Keratinocyte (primary cell): ENCODE results near the gene IFT88. TPM values are rescaled to one million over a fixed set of nuclear protein-coding genes. Genes with fewer than 3 reads are reported as not detected.

ENCODE experiments used
- DNase-seq: peaks from one replicate; pipeline ENCODE4 v3.0.0-alpha.2; 2011; ENCODE audit warnings: low read depth, missing footprints, low spot score
- FAIRE-seq: peaks from 2 replicates; lab custom pipeline; 2011; peaks lifted over from hg19 to GRCh38; lab: Jason Lieb, UNC
- H2AFZ ChIP-seq: 2 replicates; pipeline ENCODE4 v1.6.0; 2012; ENCODE audit warnings: low read length, control low read depth, inconsistent platforms; ENCODE audit not compliant: control insufficient read depth
- H3K27ac ChIP-seq: 2 replicates; pipeline ENCODE4 v1.5.1; 2011; ENCODE audit warnings: low read length; ENCODE audit not compliant: control insufficient read depth, insufficient read depth
- H3K27me3 ChIP-seq: 3 replicates; pipeline ENCODE4 v1.6.0; 2011; ENCODE audit warnings: low read length; ENCODE audit not compliant: control insufficient read depth, insufficient read depth; ENCODE audit errors: extremely low read depth
- H3K36me3 ChIP-seq, 2 experiments: 2 replicates in 1 of 2; 3 replicates in 1 of 2; pipeline ENCODE4 v1.5.1; 2011; ENCODE audit warnings: low read length in 2 of 2, mild to moderate bottlenecking in 1 of 2; ENCODE audit not compliant: control insufficient read depth in 2 of 2, insufficient read depth in 2 of 2; ENCODE audit errors: extremely low read depth in 1 of 2
- H3K4me1 ChIP-seq: 3 replicates; pipeline ENCODE4 v1.5.1; 2011; ENCODE audit warnings: low read length; ENCODE audit not compliant: control insufficient read depth, insufficient read depth; ENCODE audit errors: extremely low read depth
- H3K4me2 ChIP-seq: 3 replicates; pipeline ENCODE4 v1.6.0; 2011; ENCODE audit warnings: low read depth, low read length; ENCODE audit not compliant: control insufficient read depth, insufficient read depth; ENCODE audit errors: extremely low read depth
- H3K4me3 ChIP-seq, 3 experiments: fragments of 200-600 bp in 1 of 3; sonication (generic) in 1 of 3; 2 replicates in 2 of 3; 3 replicates in 1 of 3; pipeline ENCODE4 v1.5.1; 2011 to 2016; ENCODE audit warnings: low read length in 3 of 3, mild to moderate bottlenecking in 3 of 3, control low read depth in 2 of 3, inconsistent platforms in 1 of 3, low read depth in 1 of 3, mixed read lengths in 1 of 3, mixed run types in 1 of 3, moderate library complexity in 1 of 3; ENCODE audit not compliant: control insufficient read depth in 2 of 3, insufficient read depth in 2 of 3; ENCODE audit errors: extremely low read depth in 1 of 3
- H3K79me2 ChIP-seq: 2 replicates; pipeline ENCODE4 v1.6.0; 2012; ENCODE audit warnings: low read length; ENCODE audit not compliant: control insufficient read depth, insufficient read depth
- H3K9ac ChIP-seq: 3 replicates; pipeline ENCODE4 v1.6.0; 2011; ENCODE audit warnings: low read length; ENCODE audit not compliant: control insufficient read depth, insufficient read depth; ENCODE audit errors: extremely low read depth
- H3K9me1 ChIP-seq: 3 replicates; pipeline ENCODE4 v1.6.0; 2011; ENCODE audit warnings: low read length; ENCODE audit not compliant: control insufficient read depth, insufficient read depth; ENCODE audit errors: extremely low read depth
- H3K9me3 ChIP-seq: 2 replicates; pipeline ENCODE4 v1.5.1; 2012; ENCODE audit warnings: low read depth, low read length; ENCODE audit not compliant: control insufficient read depth
- H4K20me1 ChIP-seq: 3 replicates; pipeline ENCODE4 v1.6.0; 2011; ENCODE audit warnings: low read length; ENCODE audit not compliant: control insufficient read depth, insufficient read depth; ENCODE audit errors: extremely low read depth
- EZH2 ChIP-seq: IDR thresholded peaks from one replicate; pipeline ENCODE4 v1.6.1; 2012; ENCODE audit warnings: inconsistent platforms, mild to moderate bottlenecking, low read length, moderate library complexity
- dilution Hi-C: fragments of 300-500 bp; cut with MboI; formaldehyde crosslinking; loops from one replicate; pipeline ENCODE4 v1.7.0; 2020; ENCODE audit warnings: low sequenced_read_pairs; ENCODE audit not compliant: extremely low pct_ligation_motif_present
- polyA plus RNA-seq, 5 experiments: library from polyadenylated mRNA; depleted of rRNA in 3 of 5; stranded (reverse) in 3 of 5; stranded (forward) in 1 of 5; unstranded in 1 of 5; fragments of >200 nt; gene quantifications; 1 replicate in 1 of 5; 2 replicates in 3 of 5; 3 replicates in 1 of 5; pipeline versions ENCODE4 v1.2.1 to v1.2.3, GENCODE V29; 2011 to 2012; ENCODE audit warnings: missing spikeins in 2 of 5, low read depth in 1 of 5, low replicate concordance in 1 of 5
- TF ChIP-seq, protein P1 (sequence below), 3 experiments: IDR thresholded peaks in 1 of 3; conservative IDR thresholded peaks in 1 of 3; optimal IDR thresholded peaks in 1 of 3; 2 replicates in 2 of 3; 3 replicates in 1 of 3; pipeline versions ENCODE3 to v1.5.1; 2011; ENCODE audit warnings: low read length in 3 of 3, mild to moderate bottlenecking in 3 of 3, moderate library complexity in 2 of 3, control low read depth in 1 of 3, inconsistent platforms in 1 of 3; ENCODE audit not compliant: insufficient read depth in 2 of 3; ENCODE audit errors: extremely low read depth in 1 of 3

The IFT88 gene
- polyA plus RNA-seq, 1 donor (not counting 4 experiments of a cell fraction or from before 2014, with no cell fraction given), result 9.5 TPM

DNA sequence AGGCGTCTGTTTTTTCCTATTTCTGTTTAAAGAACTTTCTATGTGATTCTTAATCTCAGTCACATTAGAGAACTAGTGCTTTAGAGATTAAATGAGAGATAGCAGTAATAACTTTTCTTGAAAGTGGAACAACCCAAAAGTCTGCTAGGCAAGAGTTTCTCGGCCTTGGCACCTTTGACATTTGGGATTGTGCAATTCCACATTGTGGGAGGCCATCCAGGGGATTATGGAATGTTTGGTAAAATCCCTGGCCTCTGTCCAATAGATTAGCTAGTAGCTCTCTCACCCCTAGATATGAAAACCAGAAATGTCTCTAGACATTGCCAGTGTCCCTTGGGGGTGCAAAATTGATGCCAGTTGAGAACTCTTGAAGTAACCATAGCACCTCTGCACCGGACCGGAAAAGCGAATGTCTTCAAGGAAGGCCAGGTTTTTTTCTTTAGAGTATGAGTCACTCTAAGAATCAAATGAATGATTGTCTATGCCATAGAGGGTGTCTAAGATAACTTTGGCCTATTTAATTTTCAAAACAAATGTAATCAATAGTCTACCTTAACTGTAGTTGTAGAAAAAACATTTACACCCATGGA is 91.6 kb downstream of the IFT88 start:
- Histone ChIP-seq H3K79me2 (no peaks in the 10 kb centered on the region), H3K4me3 (no peak overlapping the region), H3K36me3 (no peaks in the 10 kb centered on the region), H3K9me3 (no peaks in the 10 kb centered on the region), H4K20me1 (no peaks in the 10 kb centered on the region), H2AFZ (no peak overlapping the region), H3K27ac (no peak overlapping the region), H3K9ac (no peak overlapping the region), H3K4me1 (no peaks in the 10 kb centered on the region), H3K27me3 (no peaks in the 10 kb centered on the region), H3K9me1 (no peaks in the 10 kb centered on the region), H3K4me2 (no peak overlapping the region)
- no peak for FAIRE-seq
- no peak for DNase-seq
- dilution Hi-C loops, result no loop called here
- TF ChIP-seq EZH2, result no peak

DNA sequence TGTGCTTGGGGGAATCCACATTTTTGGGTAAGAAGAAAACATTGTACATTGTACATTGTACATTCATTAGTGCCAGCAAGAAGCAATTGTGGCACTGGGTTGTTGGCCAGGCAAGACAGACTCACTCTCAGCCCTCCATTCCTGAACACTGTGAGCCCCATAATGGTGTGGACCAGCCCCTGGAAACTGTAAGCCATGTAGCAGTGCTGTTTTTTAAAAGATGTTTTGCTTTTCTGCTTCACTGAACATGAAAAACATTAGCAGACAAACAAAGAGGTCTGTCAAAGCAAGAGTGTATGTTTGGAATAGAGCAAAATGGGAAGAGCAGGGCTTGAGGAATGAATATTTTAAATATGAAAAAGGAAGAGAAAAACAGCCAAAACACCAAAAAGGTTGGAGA is 97.4 kb downstream of the IFT88 start:
- FAIRE-seq, result no peak

More for the DNA sequence above, 97.4 kb downstream of the IFT88 start:
- H3K27me3 ChIP-seq, result no peaks in the 10 kb centered on the region
- H3K9me3 ChIP-seq, result no peaks in the 10 kb centered on the region
- no peak overlapping the region for H3K27ac ChIP-seq
- no peaks in the 10 kb centered on the region for H3K4me1 ChIP-seq
- no peak for TF ChIP-seq EZH2
- TF ChIP-seq, protein P1, sequence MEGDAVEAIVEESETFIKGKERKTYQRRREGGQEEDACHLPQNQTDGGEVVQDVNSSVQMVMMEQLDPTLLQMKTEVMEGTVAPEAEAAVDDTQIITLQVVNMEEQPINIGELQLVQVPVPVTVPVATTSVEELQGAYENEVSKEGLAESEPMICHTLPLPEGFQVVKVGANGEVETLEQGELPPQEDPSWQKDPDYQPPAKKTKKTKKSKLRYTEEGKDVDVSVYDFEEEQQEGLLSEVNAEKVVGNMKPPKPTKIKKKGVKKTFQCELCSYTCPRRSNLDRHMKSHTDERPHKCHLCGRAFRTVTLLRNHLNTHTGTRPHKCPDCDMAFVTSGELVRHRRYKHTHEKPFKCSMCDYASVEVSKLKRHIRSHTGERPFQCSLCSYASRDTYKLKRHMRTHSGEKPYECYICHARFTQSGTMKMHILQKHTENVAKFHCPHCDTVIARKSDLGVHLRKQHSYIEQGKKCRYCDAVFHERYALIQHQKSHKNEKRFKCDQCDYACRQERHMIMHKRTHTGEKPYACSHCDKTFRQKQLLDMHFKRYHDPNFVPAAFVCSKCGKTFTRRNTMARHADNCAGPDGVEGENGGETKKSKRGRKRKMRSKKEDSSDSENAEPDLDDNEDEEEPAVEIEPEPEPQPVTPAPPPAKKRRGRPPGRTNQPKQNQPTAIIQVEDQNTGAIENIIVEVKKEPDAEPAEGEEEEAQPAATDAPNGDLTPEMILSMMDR (optimal IDR thresholded peaks at IDR 0.05 in 1 of 3, IDR thresholded peaks at IDR 0.05 in 1 of 3, conservative IDR thresholded peaks at IDR 0.05 in 1 of 3; ENCODE audit: extremely low read depth in 1 of 3, insufficient read depth in 2 of 3, low read length in 3 of 3), result no peak
- no peak overlapping the region for H3K4me2 ChIP-seq
- H2AFZ ChIP-seq, result no peak overlapping the region
- no peak overlapping the region for H3K4me3 ChIP-seq
- H3K36me3 ChIP-seq, result no peaks in the 10 kb centered on the region
- dilution Hi-C loops, result no loop called here
- H4K20me1 ChIP-seq, result no peaks in the 10 kb centered on the region
- DNase-seq, result no peak
- H3K9me1 ChIP-seq, result no peaks in the 10 kb centered on the region
- H3K9ac ChIP-seq, result no peak overlapping the region
- H3K79me2 ChIP-seq, result no peaks in the 10 kb centered on the region
